H1 (cell line): Measurements from ENCODE around the gene TMEM150B.

ENCODE experiments used
- CTCF ChIP-seq, 3 experiments: IDR thresholded peaks; 1 replicate in 2 of 3; 2 replicates in 1 of 3; pipeline versions ENCODE4 v1.5.1 to v1.6.1; 2011; ENCODE audit warnings: low read length in 3 of 3, mild to moderate bottlenecking in 3 of 3, inconsistent platforms in 2 of 3, low read depth in 1 of 3, moderate library complexity in 1 of 3; ENCODE audit not compliant: insufficient read depth in 1 of 3; ENCODE audit errors: control extremely low read depth in 1 of 3
- MAFK ChIP-seq: IDR thresholded peaks from 2 replicates; pipeline ENCODE4 v1.6.1; 2012; ENCODE audit warnings: low read depth, mild to moderate bottlenecking, improper control_type of control experiment, low read length
- POLR2A ChIP-seq, 2 experiments: IDR thresholded peaks; 1 replicate in 1 of 2; 2 replicates in 1 of 2; pipeline ENCODE4 v1.6.1; 2011; ENCODE audit warnings: low read depth in 2 of 2, low read length in 2 of 2, mild to moderate bottlenecking in 2 of 2; ENCODE audit errors: control extremely low read depth in 1 of 2
- TAF1 ChIP-seq: IDR thresholded peaks from 2 replicates; pipeline ENCODE4 v1.6.1; 2011; ENCODE audit warnings: mild to moderate bottlenecking, low read depth, low read length
- TEAD4 ChIP-seq: IDR thresholded peaks from 2 replicates; pipeline ENCODE4 v1.6.1; 2012; ENCODE audit warnings: low read depth, low read length, inconsistent platforms, mixed read lengths

- TF ChIP-seq CTCF (IDR thresholded peaks at IDR 0.05; ENCODE audit: control extremely low read depth in 1 of 3, insufficient read depth in 1 of 3, low read depth in 1 of 3, low read length in 3 of 3) = no peak
- TF ChIP-seq TEAD4 = no peak
- no peak for TF ChIP-seq TAF1
- no peak for TF ChIP-seq POLR2A (IDR thresholded peaks at IDR 0.05; ENCODE audit: control extremely low read depth in 1 of 2, low read depth in 2 of 2, low read length in 2 of 2)
- TF ChIP-seq MAFK = no peak
Measured at GRCh38 chr19:55372316-55373081, 47.4 kb upstream of the TMEM150B start.
